SJCRH30 (cell line): ENCODE results near the gene MIGA2. TPM values are rescaled to one million over a fixed set of nuclear protein-coding genes. Genes with fewer than 3 reads are reported as not detected.
"Not testable (repeated sequence)": the region's sequence is repeated elsewhere in the genome, so short reads cannot be mapped to it uniquely, and the experiment has no call there.

ENCODE experiments used
- DNase-seq, 2 experiments: peaks; one replicate each; pipeline ENCODE4 v3.0.0-alpha.2; 2015 to 2020
- H3K27ac ChIP-seq: fragments of 250-450 bp; sonication (Bioruptor Pico); 2 replicates; pipeline ENCODE4 v1.5.1; 2020; ENCODE audit warnings: mild to moderate bottlenecking, moderate library complexity
- H3K27me3 ChIP-seq: fragments of 250-450 bp; sonication (Bioruptor Pico); 2 replicates; pipeline ENCODE4 v1.5.1; 2020; ENCODE audit warnings: mild to moderate bottlenecking, moderate library complexity
- H3K36me3 ChIP-seq: fragments of 250-450 bp; sonication (Bioruptor Pico); 2 replicates; pipeline ENCODE4 v1.5.1; 2020; ENCODE audit warnings: mild to moderate bottlenecking, moderate library complexity
- H3K4me1 ChIP-seq: fragments of 250-450 bp; sonication (Bioruptor Pico); 2 replicates; pipeline ENCODE4 v1.5.1; 2020; ENCODE audit warnings: mild to moderate bottlenecking, moderate library complexity
- H3K4me3 ChIP-seq: fragments of 250-450 bp; sonication (Bioruptor Pico); 2 replicates; pipeline ENCODE4 v1.5.1; 2020; ENCODE audit warnings: mild to moderate bottlenecking, moderate library complexity
- H3K9me3 ChIP-seq: fragments of 250-450 bp; sonication (Bioruptor Pico); replicated peaks from 2 replicates; pipeline ENCODE4 v1.5.1; 2020; ENCODE audit warnings: mild to moderate bottlenecking, moderate library complexity
- total RNA-seq: library from RNA; depleted of rRNA; stranded (reverse); fragments of >200 nt; shearing (Covaris generic); gene quantifications from 2 replicates; pipeline ENCODE4 v1.2.3, GENCODE V29; 2014; rRNA removed

The MIGA2 gene, protein sequence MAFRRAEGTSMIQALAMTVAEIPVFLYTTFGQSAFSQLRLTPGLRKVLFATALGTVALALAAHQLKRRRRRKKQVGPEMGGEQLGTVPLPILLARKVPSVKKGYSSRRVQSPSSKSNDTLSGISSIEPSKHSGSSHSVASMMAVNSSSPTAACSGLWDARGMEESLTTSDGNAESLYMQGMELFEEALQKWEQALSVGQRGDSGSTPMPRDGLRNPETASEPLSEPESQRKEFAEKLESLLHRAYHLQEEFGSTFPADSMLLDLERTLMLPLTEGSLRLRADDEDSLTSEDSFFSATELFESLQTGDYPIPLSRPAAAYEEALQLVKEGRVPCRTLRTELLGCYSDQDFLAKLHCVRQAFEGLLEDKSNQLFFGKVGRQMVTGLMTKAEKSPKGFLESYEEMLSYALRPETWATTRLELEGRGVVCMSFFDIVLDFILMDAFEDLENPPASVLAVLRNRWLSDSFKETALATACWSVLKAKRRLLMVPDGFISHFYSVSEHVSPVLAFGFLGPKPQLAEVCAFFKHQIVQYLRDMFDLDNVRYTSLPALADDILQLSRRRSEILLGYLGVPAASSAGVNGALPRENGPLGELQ
- total RNA-seq, result 28.9 and 32.5 TPM in 2 replicates

DNA sequence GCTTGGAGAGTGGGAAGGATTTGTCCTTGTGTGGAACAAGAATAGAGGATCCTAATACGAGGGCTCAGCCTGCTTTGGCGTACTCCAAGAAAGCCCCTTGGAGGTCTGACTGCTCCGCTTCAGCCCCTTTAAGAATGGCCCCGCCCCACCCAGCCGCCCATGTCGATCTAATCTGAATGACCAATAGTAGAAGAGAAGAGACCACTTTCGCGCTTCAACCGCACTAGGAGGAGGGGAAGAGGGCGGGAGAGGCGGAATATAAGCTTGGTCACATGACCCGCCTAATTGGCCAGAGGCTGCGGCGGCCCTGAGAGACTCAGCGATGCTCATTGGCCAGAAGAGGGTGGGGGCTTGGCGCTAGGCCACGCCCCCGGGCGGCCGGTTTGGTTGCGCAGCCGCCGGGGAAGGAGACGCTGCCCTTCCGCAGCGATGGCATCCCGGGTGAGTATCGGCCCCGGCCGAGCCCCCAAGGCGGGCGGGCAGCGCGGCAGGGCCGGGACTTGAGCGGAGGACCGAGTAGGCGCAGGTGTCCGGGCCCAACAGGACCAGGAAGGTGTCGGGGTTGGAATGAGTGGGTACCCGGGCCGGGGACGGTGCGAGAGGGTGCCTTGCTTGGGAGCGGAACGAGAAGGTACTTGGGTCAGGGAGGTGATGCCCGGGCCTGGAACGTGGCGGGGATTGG lies at the start of gene MIGA2:
Gene MIGA2 (plus strand): TSS at position 386 of the 682 bp plus-strand sequence. CDS start 3,969 bp downstream, outside the sequence.
- H3K36me3 ChIP-seq, result peaks cover 1% of the 10 kb centered on the region; the same call in 1 of the 2 replicates
- no peaks in the 10 kb centered on the region for H3K9me3 ChIP-seq
- H3K4me3 ChIP-seq, result peak within 1 kb of the TSS; percentile 89
- no peaks in the 10 kb centered on the region for H3K27me3 ChIP-seq
- no peaks in the 10 kb centered on the region for H3K4me1 ChIP-seq
- peak; percentile 100 for DNase-seq
- peak within 1 kb of the TSS; percentile 46 for H3K27ac ChIP-seq

DNA sequence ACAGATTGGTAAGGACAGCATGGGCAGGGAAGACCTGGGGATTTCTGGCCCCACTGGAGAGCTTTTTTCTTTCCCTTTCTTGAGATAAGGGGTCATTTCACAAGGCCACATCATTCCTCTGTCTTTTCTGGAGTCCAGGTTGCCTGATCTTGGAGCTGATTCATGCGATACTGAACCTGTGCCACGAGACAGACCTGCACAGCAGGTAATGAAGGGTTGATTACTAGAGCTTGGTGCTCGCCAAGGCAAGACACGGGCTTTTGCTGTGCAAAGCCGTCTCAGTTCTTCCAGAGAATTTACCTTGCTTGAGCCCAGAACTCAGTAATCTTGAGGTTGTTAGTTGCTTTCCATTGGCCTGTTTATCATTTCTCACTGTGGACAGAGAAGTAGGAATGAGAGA lies 49.8 kb upstream of the MIGA2 start:
- no peak overlapping the region for H3K4me3 ChIP-seq
- H3K9me3 ChIP-seq, result no peaks in the 10 kb centered on the region
- H3K27ac ChIP-seq, result no peak overlapping the region
- H3K36me3 ChIP-seq, result peaks cover 89% of the 10 kb centered on the region
- H3K4me1 ChIP-seq, result peaks cover 14% of the 10 kb centered on the region
- no peak for DNase-seq
- no peaks in the 10 kb centered on the region for H3K27me3 ChIP-seq

DNA sequence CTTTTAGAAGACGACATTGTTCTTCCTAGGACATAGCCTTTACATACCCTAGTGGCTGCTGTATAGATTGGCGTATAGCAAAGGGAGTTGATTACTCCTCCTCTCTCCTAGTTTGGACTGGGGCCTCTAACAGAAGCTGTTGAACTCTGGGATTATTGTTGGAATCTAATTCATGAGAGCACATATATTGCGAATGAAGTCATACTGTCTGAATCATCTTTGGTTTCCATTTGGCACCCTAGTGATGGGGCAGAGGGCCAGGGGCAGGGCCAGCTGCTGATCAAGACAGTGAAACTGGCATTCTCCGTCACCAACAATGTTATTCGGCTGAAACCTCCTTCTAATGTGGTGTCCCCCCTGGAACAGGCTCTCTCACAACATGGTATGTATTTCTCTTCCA lies 48.6 kb upstream of the MIGA2 start:
- no peak overlapping the region for H3K4me3 ChIP-seq
- H3K4me1 ChIP-seq, result peaks cover 14% of the 10 kb centered on the region
- peak; percentile 65 to 75 for DNase-seq
- H3K36me3 ChIP-seq, result peaks cover 86% of the 10 kb centered on the region
- H3K9me3 ChIP-seq, result no peaks in the 10 kb centered on the region
- no peaks in the 10 kb centered on the region for H3K27me3 ChIP-seq
- peak overlapping the region; percentile 25 for H3K27ac ChIP-seq

DNA sequence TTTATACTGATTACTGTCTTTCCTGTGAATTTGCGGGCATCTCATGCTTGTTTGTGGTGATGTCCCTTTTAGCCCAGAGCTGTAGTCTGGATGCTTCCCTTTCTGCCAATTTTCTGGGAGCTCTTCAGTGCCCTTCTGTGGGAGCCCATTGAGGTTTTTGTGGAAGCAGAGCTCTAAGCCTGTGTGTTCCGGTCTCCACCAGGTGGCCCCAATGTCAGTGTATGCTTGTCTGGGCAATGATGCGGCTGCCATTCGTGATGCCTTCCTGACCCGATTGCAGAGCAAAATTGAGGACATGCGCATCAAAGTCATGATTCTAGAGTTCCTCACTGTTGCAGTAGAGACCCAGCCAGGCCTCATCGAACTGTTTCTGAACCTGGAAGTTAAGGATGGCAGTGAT lies 43.4 kb upstream of the MIGA2 start:
- H3K27me3 ChIP-seq, result no peaks in the 10 kb centered on the region
- H3K36me3 ChIP-seq, result peaks cover 93% of the 10 kb centered on the region
- H3K9me3 ChIP-seq, result no peaks in the 10 kb centered on the region
- DNase-seq, result peak in 1 of 2 experiments; percentile 36
- no peak overlapping the region for H3K27ac ChIP-seq
- H3K4me1 ChIP-seq, result peaks cover 25% of the 10 kb centered on the region
- no peak overlapping the region for H3K4me3 ChIP-seq

DNA sequence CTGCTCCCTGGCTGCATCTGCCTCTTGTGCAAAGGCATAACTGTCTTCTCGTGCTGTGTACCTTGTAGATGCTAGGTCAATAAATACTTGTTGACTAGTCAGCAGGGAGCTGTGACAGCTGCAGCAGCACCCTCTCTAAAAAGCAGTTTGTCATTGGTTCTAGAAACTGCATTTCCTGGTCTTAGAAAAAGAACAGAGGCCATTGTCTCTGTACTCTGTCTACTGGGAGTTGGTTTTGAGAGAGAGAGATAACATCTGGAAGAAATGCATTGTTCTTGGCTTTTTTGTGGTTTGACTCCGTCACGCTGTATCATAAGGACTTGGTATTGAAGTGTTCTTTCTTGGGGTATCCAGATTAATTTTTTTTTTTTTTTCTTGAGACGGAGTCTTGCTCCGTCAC lies 40.6 kb upstream of the MIGA2 start:
- Histone ChIP-seq H3K4me3 (no peak overlapping the region), H3K27me3 (no peaks in the 10 kb centered on the region), H3K36me3 (peaks cover 91% of the 10 kb centered on the region), H3K9me3 (no peaks in the 10 kb centered on the region), H3K27ac (peak overlapping the region; percentile 82), H3K4me1 (peaks cover 21% of the 10 kb centered on the region)
- DNase-seq, result peak; percentile 57 to 71

DNA sequence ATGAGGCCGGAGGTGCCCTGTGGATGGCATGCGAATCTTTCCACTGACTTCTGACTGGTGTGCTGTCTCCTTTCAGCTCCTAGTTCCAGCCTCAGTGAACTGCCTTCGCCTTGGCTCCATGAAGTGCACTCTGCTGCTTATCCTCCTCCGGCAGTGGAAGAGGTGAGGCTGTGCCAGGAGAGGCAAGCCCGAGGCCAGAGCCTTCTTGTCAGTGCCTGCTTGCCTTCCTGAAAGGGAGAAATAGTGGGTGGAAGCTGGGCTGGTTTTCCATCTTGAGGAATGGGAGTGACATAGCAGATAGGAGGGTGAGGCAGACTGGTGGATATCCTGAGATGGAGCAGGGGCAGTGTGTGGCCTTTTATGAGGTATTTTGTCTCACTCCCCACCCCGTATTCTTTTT lies 38.0 kb upstream of the MIGA2 start:
- no peak for DNase-seq
- H3K27ac ChIP-seq, result no peak overlapping the region
- no peaks in the 10 kb centered on the region for H3K9me3 ChIP-seq
- H3K4me1 ChIP-seq, result peaks cover 21% of the 10 kb centered on the region
- peaks cover 94% of the 10 kb centered on the region for H3K36me3 ChIP-seq
- H3K4me3 ChIP-seq, result no peak overlapping the region
- H3K27me3 ChIP-seq, result no peaks in the 10 kb centered on the region

DNA sequence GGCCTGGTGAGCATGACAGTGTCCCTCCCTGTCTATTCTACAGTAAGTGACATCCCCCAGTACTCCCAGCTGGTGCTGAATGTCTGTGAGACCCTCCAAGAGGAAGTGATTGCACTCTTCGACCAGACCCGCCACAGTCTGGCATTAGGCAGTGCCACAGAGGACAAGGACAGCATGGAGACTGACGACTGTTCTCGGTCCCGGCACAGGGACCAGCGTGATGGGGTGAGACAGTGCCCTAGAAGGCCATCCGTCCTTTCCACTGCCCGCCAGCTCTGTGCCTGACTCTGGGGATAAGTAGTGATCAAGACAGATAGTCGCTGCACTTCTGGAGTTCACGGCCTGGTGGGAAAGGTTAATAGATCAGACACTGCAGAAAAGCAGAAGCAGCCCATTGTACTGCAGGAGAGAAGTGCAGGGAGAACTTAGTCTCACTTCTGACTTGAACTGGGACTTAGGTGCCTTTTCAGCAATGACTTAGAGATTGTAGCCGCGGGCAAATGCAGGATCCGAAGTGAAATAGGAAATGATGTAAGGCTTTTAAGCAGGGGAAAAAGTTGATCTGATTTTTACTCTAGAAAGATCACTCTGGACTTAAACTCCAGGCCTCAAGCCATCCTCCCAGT lies 36.7 kb upstream of the MIGA2 start:
- no peak overlapping the region for H3K27ac ChIP-seq
- H3K27me3 ChIP-seq, result no peaks in the 10 kb centered on the region
- H3K9me3 ChIP-seq, result no peaks in the 10 kb centered on the region
- H3K36me3 ChIP-seq, result peaks cover 92% of the 10 kb centered on the region
- peaks cover 18% of the 10 kb centered on the region for H3K4me1 ChIP-seq
- DNase-seq, result no peak
- no peak overlapping the region for H3K4me3 ChIP-seq

DNA sequence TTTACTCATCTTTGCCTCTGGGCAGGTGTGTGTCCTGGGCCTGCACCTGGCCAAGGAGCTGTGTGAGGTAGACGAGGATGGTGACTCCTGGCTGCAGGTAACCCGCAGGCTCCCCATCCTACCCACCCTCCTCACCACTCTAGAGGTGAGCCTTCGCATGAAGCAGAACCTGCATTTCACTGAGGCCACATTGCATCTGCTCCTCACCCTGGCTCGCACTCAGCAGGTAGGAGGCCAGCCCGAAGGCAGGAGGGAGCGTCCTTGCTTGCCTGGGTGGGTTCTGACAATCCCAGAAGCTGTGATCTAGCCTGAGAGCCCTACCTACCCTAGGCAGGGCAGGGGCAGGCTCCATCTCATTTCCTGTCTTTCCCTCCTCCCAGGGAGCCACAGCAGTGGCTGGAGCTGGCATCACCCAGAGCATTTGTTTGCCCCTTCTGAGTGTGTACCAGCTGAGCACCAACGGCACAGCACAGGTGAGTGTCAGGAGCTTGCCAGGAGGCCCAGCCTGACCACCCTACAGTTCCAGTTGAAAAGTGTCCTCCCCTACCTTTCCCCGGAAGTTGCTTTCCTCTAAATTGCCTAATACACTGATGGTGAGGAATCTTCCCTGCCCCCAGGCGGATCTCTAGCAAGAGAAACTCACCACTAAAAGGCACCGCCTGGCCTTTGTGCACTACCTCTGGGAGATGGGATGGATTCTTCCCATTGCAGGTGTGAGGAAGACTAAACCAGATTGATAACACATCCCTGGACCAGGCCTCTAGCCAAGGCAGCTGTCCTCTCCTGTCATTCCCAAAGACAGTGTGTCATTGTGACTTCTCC lies 34.7 kb upstream of the MIGA2 start:
- no peak overlapping the region for H3K4me3 ChIP-seq
- H3K36me3 ChIP-seq, result peaks cover 89% of the 10 kb centered on the region
- H3K27ac ChIP-seq, result no peak overlapping the region
- H3K4me1 ChIP-seq, result no peaks in the 10 kb centered on the region
- no peaks in the 10 kb centered on the region for H3K27me3 ChIP-seq
- no peaks in the 10 kb centered on the region for H3K9me3 ChIP-seq
- no peak for DNase-seq

DNA sequence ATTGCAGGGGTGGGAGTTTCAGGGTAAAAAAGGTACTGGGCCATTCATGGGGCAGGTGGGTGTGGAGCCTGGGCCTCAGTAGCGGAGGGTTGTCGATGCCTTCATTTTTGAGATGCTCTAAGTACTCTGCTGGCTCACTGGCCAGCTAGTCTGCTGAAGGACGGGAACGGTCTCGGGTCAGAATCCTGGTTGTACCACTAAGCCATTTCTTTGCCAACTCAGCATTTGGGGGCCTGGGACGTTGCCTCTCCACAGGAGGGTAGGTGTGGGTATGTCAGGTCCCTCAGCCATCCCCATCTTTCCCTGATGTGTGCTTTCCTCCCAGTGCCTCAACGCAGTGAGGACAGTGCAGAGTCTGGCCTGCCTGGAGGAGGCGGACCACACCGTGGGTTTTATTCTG lies 33.4 kb upstream of the MIGA2 start:
- Histone ChIP-seq H3K36me3 (peaks cover 89% of the 10 kb centered on the region), H3K27me3 (no peaks in the 10 kb centered on the region), H3K27ac (no peak overlapping the region), H3K4me3 (no peak overlapping the region), H3K9me3 (no peaks in the 10 kb centered on the region), H3K4me1 (no peaks in the 10 kb centered on the region)
- no peak for DNase-seq

DNA sequence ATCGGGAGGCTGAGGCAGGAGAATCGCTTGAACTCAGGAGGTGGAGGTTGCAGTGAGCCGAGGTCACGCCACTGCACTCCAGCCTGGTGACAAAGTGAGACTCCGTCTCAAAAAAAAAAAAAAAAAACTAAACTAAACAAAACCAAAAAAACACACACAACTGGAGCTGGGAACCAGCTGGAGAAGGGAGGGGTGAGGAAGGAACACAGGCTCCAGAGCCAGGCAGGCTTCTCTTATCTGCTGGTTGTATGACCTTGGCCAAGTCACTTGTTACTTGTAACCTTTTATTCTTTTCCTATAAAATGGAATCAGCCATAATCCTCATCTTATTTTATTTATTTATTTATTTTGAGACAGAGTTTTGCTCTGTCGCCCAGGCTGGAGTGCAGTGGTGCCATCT lies 32.3 kb upstream of the MIGA2 start:
- not testable (repeated sequence) for H3K27me3 ChIP-seq, H3K4me3 ChIP-seq, H3K9me3 ChIP-seq, H3K4me1 ChIP-seq, DNase-seq, H3K27ac ChIP-seq
- peaks cover 86% of the 10 kb centered on the region for H3K36me3 ChIP-seq

DNA sequence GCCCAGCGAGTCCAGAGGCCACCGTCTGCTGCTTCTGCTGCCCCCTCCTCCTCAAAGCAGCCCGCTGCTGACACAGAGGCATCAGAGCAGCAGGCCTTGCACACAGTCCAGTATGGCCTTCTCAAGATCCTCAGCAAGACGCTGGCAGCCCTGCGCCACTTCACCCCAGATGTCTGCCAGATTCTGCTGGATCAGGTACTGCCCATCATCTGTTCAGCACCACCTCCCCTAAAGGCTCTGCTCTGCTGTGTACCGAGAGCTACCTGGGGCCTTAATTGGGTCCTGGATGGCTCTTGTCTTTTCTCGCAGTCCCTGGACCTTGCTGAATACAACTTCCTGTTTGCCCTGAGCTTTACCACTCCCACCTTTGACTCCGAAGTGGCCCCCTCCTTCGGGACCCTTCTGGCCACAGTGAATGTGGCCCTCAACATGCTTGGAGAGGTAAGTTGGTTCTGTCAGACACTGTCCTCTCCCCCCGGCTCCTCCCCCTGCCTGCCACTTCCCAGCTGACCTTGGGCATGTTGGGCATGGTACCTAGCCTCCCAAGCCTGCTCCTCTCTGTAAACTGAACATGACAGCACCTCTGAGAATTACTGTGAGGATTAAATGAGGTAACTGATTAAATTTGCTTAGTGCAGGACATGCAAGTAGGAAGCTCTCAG lies 31.0 kb upstream of the MIGA2 start:
- Histone ChIP-seq H3K27me3 (no peaks in the 10 kb centered on the region), H3K4me1 (no peaks in the 10 kb centered on the region), H3K27ac (no peak overlapping the region), H3K9me3 (no peaks in the 10 kb centered on the region), H3K4me3 (no peak overlapping the region), H3K36me3 (peaks cover 76% of the 10 kb centered on the region)
- no peak for DNase-seq

DNA sequence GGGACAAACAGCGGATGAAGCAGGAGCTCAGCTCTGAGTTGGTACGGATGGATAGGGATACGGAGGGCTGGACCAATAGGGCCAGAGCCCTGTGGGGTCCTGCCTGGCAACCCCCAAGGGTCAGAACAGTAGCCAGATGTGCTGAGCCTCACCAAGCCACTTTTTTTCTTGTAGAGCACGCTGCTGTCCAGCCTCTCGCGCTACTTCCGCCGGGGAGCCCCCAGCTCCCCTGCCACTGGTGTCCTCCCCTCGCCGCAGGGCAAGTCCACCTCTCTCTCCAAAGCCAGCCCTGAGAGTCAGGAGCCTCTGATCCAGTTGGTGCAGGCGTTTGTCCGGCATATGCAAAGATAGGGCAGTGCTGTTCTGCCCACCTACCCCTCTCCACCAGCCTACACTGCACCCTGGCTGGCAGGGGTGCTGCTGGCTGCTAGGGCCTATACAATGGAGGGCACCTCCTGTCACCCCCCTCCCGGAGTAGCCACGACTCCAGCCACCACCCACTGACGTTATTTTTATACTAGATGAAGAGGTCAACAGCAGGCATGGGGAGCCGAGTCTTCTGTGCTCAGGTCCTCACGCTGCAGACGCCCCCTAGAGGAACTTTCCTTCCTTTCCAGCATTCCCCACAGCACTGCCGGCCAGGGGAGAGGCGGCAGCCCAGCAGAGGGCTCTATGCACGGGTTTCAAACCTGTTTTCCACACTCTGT lies 29.9 kb upstream of the MIGA2 start:
- Histone ChIP-seq H3K9me3 (no peaks in the 10 kb centered on the region), H3K36me3 (peaks cover 69% of the 10 kb centered on the region), H3K27me3 (no peaks in the 10 kb centered on the region), H3K4me1 (peaks cover 5% of the 10 kb centered on the region; the same call in 1 of the 2 replicates), H3K27ac (no peak overlapping the region), H3K4me3 (no peak overlapping the region)
- DNase-seq, result peak; percentile 77 to 85

DNA sequence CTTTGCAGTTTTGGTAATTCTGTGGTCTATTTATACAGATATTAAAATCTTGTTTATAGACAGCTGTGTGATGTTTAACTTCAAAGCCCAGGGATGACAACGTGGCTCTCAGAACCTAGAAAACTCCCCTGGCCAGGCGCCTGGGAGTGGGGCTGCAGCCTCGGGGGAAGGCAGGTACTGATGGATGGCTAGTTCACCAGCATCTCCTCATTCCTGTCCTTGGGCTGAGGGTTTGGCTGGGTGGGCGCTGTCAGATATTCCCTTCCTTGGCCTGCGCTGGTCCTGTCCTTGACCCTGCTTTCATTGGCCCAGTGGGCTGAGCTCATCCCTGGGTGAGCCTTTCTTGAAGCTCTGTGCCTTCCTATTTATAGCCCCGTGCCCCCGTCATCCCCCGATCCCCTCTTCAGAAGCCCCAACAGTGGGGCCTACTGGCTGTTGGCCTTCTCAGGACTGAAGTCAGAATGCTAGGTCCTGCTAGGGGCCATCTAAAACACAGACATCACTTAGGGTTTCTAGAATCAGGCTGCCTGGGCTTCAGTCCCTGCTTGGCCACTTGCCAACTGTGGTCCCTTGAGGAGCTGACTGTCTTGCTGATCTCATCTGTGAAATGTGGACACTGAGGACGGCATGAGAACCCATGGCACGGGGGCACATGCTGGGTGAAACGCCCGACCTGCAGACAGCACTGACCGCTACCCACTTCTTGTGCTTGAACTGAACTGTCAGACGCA lies 29.2 kb upstream of the MIGA2 start:
- peaks cover 62% of the 10 kb centered on the region for H3K36me3 ChIP-seq

More for the DNA sequence above, 29.2 kb upstream of the MIGA2 start:
- DNase-seq, result peak in 1 of 2 experiments; percentile 45
- H3K4me1 ChIP-seq, result peaks cover 12% of the 10 kb centered on the region; the same call in 1 of the 2 replicates
- H3K4me3 ChIP-seq, result no peak overlapping the region
- H3K9me3 ChIP-seq, result no peaks in the 10 kb centered on the region
- no peaks in the 10 kb centered on the region for H3K27me3 ChIP-seq
- H3K27ac ChIP-seq, result no peak overlapping the region
